OCI-LY1 (cell line): ENCODE data around the gene BOC.

Experiments
- H2AFZ ChIP-seq: fragments of 200-600 bp; sonication (generic), shearing (Covaris generic); 2 replicates; pipeline ENCODE4 v1.6.0; 2014; ENCODE audit warnings: antibody characterized with exemption, mild to moderate bottlenecking, low read length
- H3F3A ChIP-seq: fragments of 200-600 bp; sonication (generic), shearing (Covaris generic); 2 replicates; pipeline ENCODE4 v1.6.0; 2014; ENCODE audit warnings: mild to moderate bottlenecking, antibody characterized with exemption, low read length, moderate library complexity; ENCODE audit not compliant: insufficient read depth
- H3K27ac ChIP-seq: fragments of 200-600 bp; sonication (generic); 2 replicates; pipeline ENCODE4 v1.5.1; 2014; ENCODE audit warnings: low read length, mixed run types, mild to moderate bottlenecking, low read depth; ENCODE audit not compliant: poor library complexity, severe bottlenecking
- H3K27me3 ChIP-seq: fragments of 200-600 bp; sonication (generic); 2 replicates; pipeline ENCODE4 v1.6.0; 2014; ENCODE audit warnings: antibody characterized with exemption, mild to moderate bottlenecking, low read length, moderate library complexity; ENCODE audit not compliant: insufficient read depth
- H3K36me3 ChIP-seq: fragments of 200-600 bp; sonication (generic); 2 replicates; pipeline ENCODE4 v1.6.1; 2014; ENCODE audit warnings: mild to moderate bottlenecking, antibody characterized with exemption, low read length, moderate library complexity, mixed read lengths; ENCODE audit not compliant: insufficient read depth
- H3K4me1 ChIP-seq: fragments of 200-600 bp; sonication (generic); 2 replicates; pipeline ENCODE4 v1.5.1; 2014; ENCODE audit warnings: mild to moderate bottlenecking, low read length, moderate library complexity; ENCODE audit not compliant: insufficient read depth, severe bottlenecking
- H3K4me2 ChIP-seq: fragments of 200-600 bp; sonication (generic), shearing (Covaris generic); 2 replicates; pipeline ENCODE4 v1.6.1; 2014; ENCODE audit warnings: low read length
- H3K4me3 ChIP-seq: fragments of 200-600 bp; sonication (generic); 2 replicates; pipeline ENCODE4 v1.5.1; 2014; ENCODE audit warnings: low read length, low read depth, mild to moderate bottlenecking, mixed read lengths; ENCODE audit not compliant: poor library complexity, severe bottlenecking
- H3K79me2 ChIP-seq: fragments of 200-600 bp; shearing (Covaris generic); 2 replicates; pipeline ENCODE4 v1.6.1; 2016; ENCODE audit warnings: mixed run types, low read length, mixed read lengths; ENCODE audit not compliant: insufficient read depth
- H3K9ac ChIP-seq: fragments of 200-600 bp; sonication (generic), shearing (Covaris generic); 2 replicates; pipeline ENCODE4 v1.6.1; 2014; ENCODE audit warnings: mild to moderate bottlenecking, low read length, mixed read lengths
- H3K9me2 ChIP-seq: fragments of 200-600 bp; sonication (generic), shearing (Covaris generic); 2 replicates; pipeline ENCODE4 v1.6.1; 2014; ENCODE audit warnings: low read depth, mild to moderate bottlenecking, low read length, mixed read lengths
- H3K9me3 ChIP-seq: fragments of 200-600 bp; shearing (Covaris generic); 2 replicates; pipeline ENCODE4 v1.6.1; 2014; ENCODE audit warnings: low read length, mixed read lengths
- H4K20me1 ChIP-seq: fragments of 200-600 bp; sonication (generic), shearing (Covaris generic); 2 replicates; pipeline ENCODE4 v1.6.0; 2016; ENCODE audit warnings: mild to moderate bottlenecking, low read length; ENCODE audit not compliant: insufficient read depth
- EZH2 ChIP-seq: fragments of 200-600 bp; sonication (generic), shearing (Covaris generic); IDR thresholded peaks from 2 replicates; pipeline ENCODE4 v1.8.0; 2017; ENCODE audit warnings: borderline replicate concordance, mixed run types, mild to moderate bottlenecking, antibody characterized with exemption, low read length, moderate library complexity, mixed read lengths
- TF ChIP-seq, protein P1 (sequence below): fragments of 200-600 bp; sonication (generic), shearing (Covaris generic); IDR thresholded peaks from 2 replicates; pipeline ENCODE4 v1.5.1; 2017; ENCODE audit warnings: mild to moderate bottlenecking, antibody characterized with exemption, low read length, moderate library complexity, mixed read lengths

BOC gene

DNA sequence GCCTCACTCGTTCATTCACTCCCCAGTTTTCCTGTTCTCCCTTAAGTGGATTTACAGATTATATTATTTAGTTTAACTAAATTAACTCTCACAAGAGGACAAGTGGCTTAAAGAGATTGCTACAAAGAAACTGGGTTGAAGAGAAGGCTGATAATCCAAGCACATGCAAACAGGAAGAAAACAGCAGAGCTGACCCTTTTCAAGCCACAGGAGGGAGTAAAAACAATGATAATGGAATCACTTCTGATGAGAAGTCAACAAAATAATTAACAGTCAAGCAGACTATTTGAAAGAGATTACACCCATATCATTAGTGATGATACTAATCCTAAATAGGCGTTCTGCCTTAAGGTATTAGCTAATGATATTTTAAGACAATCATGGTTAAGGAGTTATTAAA is 31.7 kb downstream of the BOC start:
- Histone ChIP-seq H3K9me2 (no peaks in the 10 kb centered on the region), H3K79me2 (no peaks in the 10 kb centered on the region), H3K9me3 (no peaks in the 10 kb centered on the region), H3F3A (no peaks in the 10 kb centered on the region), H3K4me1 (no peaks in the 10 kb centered on the region), H3K27ac (no peak overlapping the region), H3K27me3 (no peaks in the 10 kb centered on the region), H3K9ac (no peak overlapping the region), H4K20me1 (no peaks in the 10 kb centered on the region), H3K4me3 (no peak overlapping the region), H3K4me2 (no peak overlapping the region), H2AFZ (no peak overlapping the region), H3K36me3 (no peaks in the 10 kb centered on the region)
- no peak for TF ChIP-seq EZH2

GRCh38 chr3:113243846-113244245 is 32.5 kb downstream of the BOC start:
- H3K79me2 ChIP-seq: no peaks in the 10 kb centered on the region
- H3K4me1 ChIP-seq: no peaks in the 10 kb centered on the region
- TF ChIP-seq, protein P1, sequence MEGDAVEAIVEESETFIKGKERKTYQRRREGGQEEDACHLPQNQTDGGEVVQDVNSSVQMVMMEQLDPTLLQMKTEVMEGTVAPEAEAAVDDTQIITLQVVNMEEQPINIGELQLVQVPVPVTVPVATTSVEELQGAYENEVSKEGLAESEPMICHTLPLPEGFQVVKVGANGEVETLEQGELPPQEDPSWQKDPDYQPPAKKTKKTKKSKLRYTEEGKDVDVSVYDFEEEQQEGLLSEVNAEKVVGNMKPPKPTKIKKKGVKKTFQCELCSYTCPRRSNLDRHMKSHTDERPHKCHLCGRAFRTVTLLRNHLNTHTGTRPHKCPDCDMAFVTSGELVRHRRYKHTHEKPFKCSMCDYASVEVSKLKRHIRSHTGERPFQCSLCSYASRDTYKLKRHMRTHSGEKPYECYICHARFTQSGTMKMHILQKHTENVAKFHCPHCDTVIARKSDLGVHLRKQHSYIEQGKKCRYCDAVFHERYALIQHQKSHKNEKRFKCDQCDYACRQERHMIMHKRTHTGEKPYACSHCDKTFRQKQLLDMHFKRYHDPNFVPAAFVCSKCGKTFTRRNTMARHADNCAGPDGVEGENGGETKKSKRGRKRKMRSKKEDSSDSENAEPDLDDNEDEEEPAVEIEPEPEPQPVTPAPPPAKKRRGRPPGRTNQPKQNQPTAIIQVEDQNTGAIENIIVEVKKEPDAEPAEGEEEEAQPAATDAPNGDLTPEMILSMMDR: no peak
- no peak for TF ChIP-seq EZH2
- H3K36me3 ChIP-seq: no peaks in the 10 kb centered on the region
- no peaks in the 10 kb centered on the region for H4K20me1 ChIP-seq
- H3K27ac ChIP-seq: no peak overlapping the region
- no peak overlapping the region for H2AFZ ChIP-seq
- no peaks in the 10 kb centered on the region for H3F3A ChIP-seq
- H3K9ac ChIP-seq: no peak overlapping the region
- H3K4me3 ChIP-seq: no peak overlapping the region
- H3K27me3 ChIP-seq: no peaks in the 10 kb centered on the region
- H3K9me2 ChIP-seq: no peaks in the 10 kb centered on the region
- H3K9me3 ChIP-seq: no peaks in the 10 kb centered on the region
- H3K4me2 ChIP-seq: no peak overlapping the region

DNA sequence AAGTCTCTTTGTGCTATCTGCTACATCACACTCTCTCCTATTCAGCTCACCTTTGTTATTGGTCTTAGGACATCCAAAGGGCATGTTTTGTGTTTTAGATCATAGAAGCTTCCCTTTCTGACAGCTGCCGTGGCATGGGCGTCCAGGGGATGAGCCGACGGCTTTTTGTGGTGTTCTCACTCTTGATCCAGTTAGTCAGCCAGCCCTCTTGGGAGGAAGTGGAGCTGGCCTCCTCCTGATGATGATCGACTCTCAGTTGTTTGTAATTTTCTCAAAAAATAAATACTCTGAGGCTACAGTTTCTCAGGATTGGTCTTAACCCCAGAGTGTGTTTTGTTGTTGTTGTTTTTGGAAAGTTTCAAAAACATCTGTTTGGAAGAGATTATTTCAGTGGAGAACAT is 34.4 kb downstream of the BOC start:
- Histone ChIP-seq H3K79me2 (no peaks in the 10 kb centered on the region), H3K27me3 (no peaks in the 10 kb centered on the region), H3K9me3 (no peaks in the 10 kb centered on the region), H3K9me2 (no peaks in the 10 kb centered on the region), H4K20me1 (no peaks in the 10 kb centered on the region), H3K36me3 (no peaks in the 10 kb centered on the region), H3F3A (no peaks in the 10 kb centered on the region), H3K4me3 (no peak overlapping the region), H2AFZ (no peak overlapping the region), H3K9ac (no peak overlapping the region), H3K4me1 (no peaks in the 10 kb centered on the region), H3K27ac (no peak overlapping the region), H3K4me2 (no peak overlapping the region)
- TF ChIP-seq, protein P1: no peak
- no peak for TF ChIP-seq EZH2

- H3K27ac ChIP-seq: no peak overlapping the region
- no peak overlapping the region for H3K4me2 ChIP-seq
- no peaks in the 10 kb centered on the region for H3K4me1 ChIP-seq
- no peaks in the 10 kb centered on the region for H4K20me1 ChIP-seq
- H3K9ac ChIP-seq: no peak overlapping the region
- H3K79me2 ChIP-seq: no peaks in the 10 kb centered on the region
- no peaks in the 10 kb centered on the region for H3K9me3 ChIP-seq
- no peaks in the 10 kb centered on the region for H3F3A ChIP-seq
- TF ChIP-seq, protein P1: no peak
- TF ChIP-seq EZH2: no peak
- H2AFZ ChIP-seq: no peak overlapping the region
- H3K36me3 ChIP-seq: no peaks in the 10 kb centered on the region
- no peaks in the 10 kb centered on the region for H3K27me3 ChIP-seq
- no peak overlapping the region for H3K4me3 ChIP-seq
- no peaks in the 10 kb centered on the region for H3K9me2 ChIP-seq
Measured at GRCh38 chr3:113247068-113247467, 35.7 kb downstream of the BOC start.
